Mammary epithelial cell (primary cell): Measurements from ENCODE around the gene DLG1.

ENCODE experiments used
- CTCF ChIP-seq, 2 donors: IDR thresholded peaks in 1 of 2; conservative IDR thresholded peaks in 1 of 2; 2 replicates each; pipeline ENCODE4 v1.5.1; 2011 to 2012; ENCODE audit warnings: inconsistent platforms in 2 of 2, low read length in 2 of 2, mild to moderate bottlenecking in 2 of 2, control low read depth in 1 of 2, low read depth in 1 of 2; ENCODE audit not compliant: insufficient read depth in 1 of 2; ENCODE audit errors: extremely low read depth in 1 of 2
- EZH2 ChIP-seq: IDR thresholded peaks from 2 replicates; pipeline ENCODE4 v1.6.1; 2012; ENCODE audit warnings: low read length, inconsistent platforms, borderline replicate concordance

DNA sequence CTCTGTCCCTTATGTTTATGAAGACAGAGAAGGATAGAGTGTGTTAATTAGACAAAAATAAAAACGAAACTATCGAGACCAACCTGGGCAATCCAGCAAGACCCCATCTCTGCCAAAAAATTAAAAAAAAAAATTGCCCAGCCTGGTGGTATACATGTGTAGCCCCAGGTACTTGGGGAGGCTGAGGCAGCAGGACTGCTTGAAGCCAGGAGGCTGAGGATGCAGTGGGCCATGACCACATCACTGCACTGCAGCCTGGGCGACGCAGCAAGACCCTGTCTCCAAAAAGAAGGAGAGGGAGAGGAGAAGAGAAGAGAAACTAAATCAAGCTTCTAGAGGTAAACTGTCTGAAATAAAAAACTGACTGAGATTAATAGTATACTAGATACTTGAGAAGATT, 32.1 kb downstream of the DLG1 start:
- TF ChIP-seq CTCF (conservative IDR thresholded peaks at IDR 0.05 in 1 of 2, IDR thresholded peaks at IDR 0.05 in 1 of 2; ENCODE audit: extremely low read depth in 1 of 2, insufficient read depth in 1 of 2, low read depth in 1 of 2, low read length in 2 of 2) (no peak), EZH2 (no peak)
